A673 (cell line): ENCODE measurements around the gene PRUNE2. TPM values are rescaled to one million over a fixed set of nuclear protein-coding genes. Genes with fewer than 3 reads are reported as not detected.

Experiments used
- BruUV-seq: library from RNA; stranded (reverse); fragments of 400-500 nt; replicated peaks from 2 replicates; lab custom pipeline; 2021; lab: Mats Ljungman, UMichigan
- CTCF ChIA-PET: fragments of 300-600 bp; sonication (Branson Sonifier 250); formaldehyde crosslinking; loops from one replicate; lab custom pipeline; 2022; ENCODE audit warnings: antibody characterized with exemption; lab: Charles Lee
- POLR2A ChIA-PET: fragments of 300-600 bp; sonication (Branson Sonifier 250); formaldehyde crosslinking; loops from one replicate; lab custom pipeline; 2022; ENCODE audit warnings: antibody characterized with exemption; ENCODE audit not compliant: low non-redundant PET; lab: Charles Lee
- DNase-seq: peaks from one replicate; pipeline ENCODE4 v3.0.0-alpha.2; 2015; ENCODE audit warnings: low spot score
- H3K27ac ChIP-seq: fragments of 200-600 bp; sonication (generic); 2 replicates; pipeline ENCODE4 v1.5.1; 2016; ENCODE audit warnings: mixed run types, low read depth, mild to moderate bottlenecking, mixed read lengths, antibody characterized with exemption, low read length; ENCODE audit not compliant: poor library complexity, severe bottlenecking
- H3K27me3 ChIP-seq: fragments of 200-600 bp; sonication (generic); replicated peaks from 2 replicates; pipeline ENCODE4 v1.6.1; 2017; ENCODE audit warnings: mixed run types, low read depth, mild to moderate bottlenecking, mixed read lengths, antibody characterized with exemption, low read length; ENCODE audit not compliant: insufficient read depth, poor library complexity
- H3K36me3 ChIP-seq: fragments of 200-600 bp; sonication (generic); 2 replicates; pipeline ENCODE4 v1.6.1; 2016; ENCODE audit warnings: mixed run types, mild to moderate bottlenecking, mixed read lengths, antibody characterized with exemption, low read length; ENCODE audit not compliant: insufficient read depth, poor library complexity, severe bottlenecking
- H3K4me1 ChIP-seq: fragments of 200-600 bp; sonication (generic); 2 replicates; pipeline ENCODE4 v1.6.1; 2017; ENCODE audit warnings: mixed run types, mild to moderate bottlenecking, mixed read lengths, antibody characterized with exemption, low read length; ENCODE audit not compliant: insufficient read depth, poor library complexity, severe bottlenecking
- H3K4me3 ChIP-seq: fragments of 200-600 bp; sonication (generic); 2 replicates; pipeline ENCODE4 v1.5.1; 2016; ENCODE audit warnings: low read depth, mixed run types, mild to moderate bottlenecking, mixed read lengths, low read length; ENCODE audit not compliant: poor library complexity, severe bottlenecking
- H3K9me3 ChIP-seq: fragments of 200-600 bp; sonication (generic); 2 replicates; pipeline ENCODE4 v1.6.1; 2016; ENCODE audit warnings: mixed run types, low read depth, mild to moderate bottlenecking, mixed read lengths, antibody characterized with exemption, low read length; ENCODE audit not compliant: poor library complexity, severe bottlenecking
- CTCF ChIP-seq: fragments of 300-800, 200-600 bp; sonication (generic); conservative IDR thresholded peaks from 2 replicates; pipeline ENCODE4 v1.5.1; 2017; ENCODE audit warnings: low read depth, mild to moderate bottlenecking, antibody characterized with exemption, low read length, moderate library complexity, mixed read lengths
- EZH2 ChIP-seq: fragments of 200-600 bp; sonication (generic); IDR thresholded peaks from 2 replicates; pipeline ENCODE4 v1.6.1; 2017; ENCODE audit warnings: borderline replicate concordance, low read depth, mild to moderate bottlenecking, mixed read lengths, antibody characterized with exemption, low read length; ENCODE audit not compliant: poor library complexity, severe bottlenecking
- intact Hi-C: fragments of 100-400 bp; cut with micrococcal nuclease; formaldehyde crosslinking; loops from one replicate; pipeline ENCODE4 v1.10.0; 2022; ENCODE audit not compliant: unreplicated experiment
- total RNA-seq: library from RNA; stranded (reverse); gene quantifications from 2 replicates; pipeline ENCODE4 v1.2.3, GENCODE V29; 2021

Gene PRUNE2
- total RNA-seq, 1 experiment from 2014 or later = not detected

- Histone ChIP-seq H3K27me3 (peaks cover 13% of the 10 kb centered on the region), H3K4me1 (no peaks in the 10 kb centered on the region), H3K36me3 (no peaks in the 10 kb centered on the region), H3K27ac (no peak overlapping the region), H3K4me3 (no peak overlapping the region), H3K9me3 (no peaks in the 10 kb centered on the region)
- DNase-seq = no peak
- no peak for TF ChIP-seq EZH2
- no peak for TF ChIP-seq CTCF
- intact Hi-C loops = no loop called here
- no TSS peak for BruUV-seq
- ChIA-PET CTCF (no interaction called here), POLR2A (no interaction called here)
Measured at GRCh38 chr9:76592974-76593347, 313.0 kb downstream of the PRUNE2 start.

- Histone ChIP-seq H3K4me1 (no peaks in the 10 kb centered on the region), H3K27me3 (peaks cover 13% of the 10 kb centered on the region), H3K4me3 (no peak overlapping the region), H3K36me3 (no peaks in the 10 kb centered on the region), H3K9me3 (no peaks in the 10 kb centered on the region), H3K27ac (no peak overlapping the region)
- intact Hi-C loops = no loop called here
- DNase-seq = no peak
- CTCF ChIA-PET = no interaction called here
- TF ChIP-seq CTCF = no peak
- no peak for TF ChIP-seq EZH2
- BruUV-seq = no TSS peak
- POLR2A ChIA-PET = no interaction called here
Measured at GRCh38 chr9:76592091-76592973, 313.6 kb downstream of the PRUNE2 start.

GRCh38 chr9:76591256-76591950 is 314.5 kb downstream of the PRUNE2 start:
- H3K4me3 ChIP-seq = no peak overlapping the region
- H3K27me3 ChIP-seq = peaks cover 13% of the 10 kb centered on the region
- no TSS peak for BruUV-seq
- DNase-seq = no peak
- CTCF ChIA-PET = no interaction called here
- no peaks in the 10 kb centered on the region for H3K9me3 ChIP-seq
- H3K4me1 ChIP-seq = no peaks in the 10 kb centered on the region
- POLR2A ChIA-PET = no interaction called here
- intact Hi-C loops = no loop called here
- H3K27ac ChIP-seq = no peak overlapping the region
- TF ChIP-seq CTCF = no peak
- TF ChIP-seq EZH2 = no peak
- no peaks in the 10 kb centered on the region for H3K36me3 ChIP-seq
